GM19193 (cell line): ENCODE results near the gene CIB4.

Experiments
- POLR2A ChIP-seq: IDR thresholded peaks from 4 replicates; pipeline ENCODE4 v1.6.1; 2011; ENCODE audit not compliant: insufficient read depth, insufficient read length; ENCODE audit errors: extremely low read depth

Gene CIB4

GRCh38 chr2:26651470-26651771 is 10.3 kb upstream of the CIB4 start:
- TF ChIP-seq POLR2A, result no peak

- TF ChIP-seq POLR2A, result no peak
Observed at GRCh38 chr2:26650713-26651469, 9.7 kb upstream of the CIB4 start.

DNA sequence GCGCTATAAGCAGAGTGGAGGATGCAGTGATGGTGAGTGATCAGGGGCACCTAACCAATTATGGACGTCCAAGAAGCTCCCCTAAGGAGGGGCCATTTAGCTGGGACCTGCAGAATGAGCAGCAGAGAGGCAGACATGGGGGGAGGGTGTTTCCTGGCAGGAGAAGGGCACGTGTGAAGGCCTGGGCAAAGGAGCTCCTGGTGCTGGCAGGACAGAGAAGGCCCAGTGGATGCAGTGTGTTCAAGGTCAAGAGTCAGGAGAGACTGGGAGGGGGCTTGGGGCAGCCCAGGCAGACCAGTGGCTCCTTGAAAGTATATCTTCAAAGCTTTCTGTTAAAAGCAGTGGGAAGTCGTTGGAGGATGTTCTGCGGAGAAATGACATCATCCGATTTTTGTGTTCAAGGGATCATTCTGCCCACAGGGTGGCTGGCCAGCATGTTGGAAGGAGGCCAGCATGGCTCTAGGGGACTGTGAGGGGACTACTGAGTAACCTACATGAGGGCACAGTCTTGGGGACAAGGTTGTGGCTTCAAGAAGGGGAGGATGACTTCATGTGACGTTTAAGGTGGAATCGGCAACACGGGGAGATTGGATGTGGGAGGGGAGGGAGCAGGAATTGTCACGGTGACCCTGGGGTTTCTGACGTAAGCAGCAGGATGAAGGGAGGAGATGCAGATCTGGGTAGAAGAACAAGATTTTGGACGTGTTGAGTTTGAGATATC is 9.0 kb upstream of the CIB4 start:
- TF ChIP-seq POLR2A, result no peak

DNA sequence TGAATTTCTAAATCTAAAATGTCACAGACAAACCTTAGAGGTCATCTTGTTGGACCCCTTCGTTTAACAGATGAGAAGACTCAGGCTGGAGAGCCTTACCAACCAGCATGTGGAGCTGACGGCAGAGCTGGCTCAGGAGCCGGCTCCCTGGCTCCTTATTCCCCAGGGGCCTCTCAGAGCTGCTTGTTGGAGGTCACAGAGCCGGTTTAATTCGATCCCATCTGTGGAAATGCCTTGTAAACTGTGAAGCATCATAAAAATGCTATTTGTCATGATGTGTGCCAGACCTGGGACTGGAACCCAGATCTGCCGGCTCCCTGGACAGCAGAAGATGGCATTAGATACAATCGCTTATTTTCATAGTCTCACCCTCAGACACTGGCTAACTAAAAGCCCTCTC is 8.2 kb upstream of the CIB4 start:
- no peak for TF ChIP-seq POLR2A

GRCh38 chr2:26648516-26648915 is 7.3 kb upstream of the CIB4 start:
- no peak for TF ChIP-seq POLR2A

DNA sequence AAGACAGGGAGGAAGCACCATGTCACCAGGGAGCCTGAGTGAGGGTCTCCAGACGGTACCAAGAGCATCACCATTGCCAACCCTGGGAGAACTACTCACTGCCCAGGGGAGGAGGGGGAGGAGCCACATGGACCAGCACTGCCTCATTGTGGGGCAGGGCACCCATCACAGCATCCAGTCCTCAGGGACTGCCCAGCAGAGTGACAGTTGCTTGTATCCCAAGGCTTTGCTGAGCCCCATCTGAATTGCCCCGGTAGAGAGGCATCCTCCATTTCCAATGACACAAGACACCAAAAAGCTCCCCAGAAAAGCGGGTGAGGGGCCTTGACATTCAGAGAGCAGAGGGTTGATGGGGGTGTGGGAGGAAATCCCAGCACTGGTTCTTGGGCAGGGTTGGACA is 6.8 kb upstream of the CIB4 start:
- TF ChIP-seq POLR2A, result no peak

DNA sequence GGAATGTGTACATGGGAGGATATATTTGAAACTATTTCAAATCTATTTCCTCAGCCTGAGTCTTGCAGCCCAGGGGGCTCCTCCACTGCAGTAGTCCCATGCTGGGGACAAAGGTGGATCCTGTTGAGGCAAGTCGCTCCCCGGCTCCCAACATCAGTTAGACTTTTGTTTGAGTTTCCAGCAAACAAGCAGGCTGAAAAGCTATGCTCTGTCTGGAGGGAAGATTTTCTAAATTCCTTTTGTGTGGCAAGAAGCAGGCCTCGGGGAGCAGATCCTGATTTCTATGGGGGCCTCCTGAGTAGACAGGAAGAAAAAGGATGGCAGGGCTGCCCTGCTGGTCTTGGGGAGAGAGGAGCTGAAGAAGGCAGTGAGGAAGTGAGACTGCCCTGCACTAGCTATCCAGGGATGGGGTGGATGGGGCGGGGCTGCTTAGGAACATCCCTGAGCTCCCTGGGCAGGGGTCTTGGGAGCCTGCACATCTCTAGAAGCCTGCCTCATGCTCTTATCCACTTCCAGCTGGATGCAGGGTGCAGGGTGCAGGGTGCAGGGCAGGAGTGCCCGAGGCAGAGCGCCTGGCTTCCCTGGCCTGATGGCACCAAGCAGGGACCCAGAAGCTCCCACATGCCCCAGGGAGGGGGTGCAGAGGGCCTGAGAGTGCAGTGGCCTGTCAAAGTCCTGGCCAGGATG is 6.0 kb upstream of the CIB4 start:
- TF ChIP-seq POLR2A, result no peak

DNA sequence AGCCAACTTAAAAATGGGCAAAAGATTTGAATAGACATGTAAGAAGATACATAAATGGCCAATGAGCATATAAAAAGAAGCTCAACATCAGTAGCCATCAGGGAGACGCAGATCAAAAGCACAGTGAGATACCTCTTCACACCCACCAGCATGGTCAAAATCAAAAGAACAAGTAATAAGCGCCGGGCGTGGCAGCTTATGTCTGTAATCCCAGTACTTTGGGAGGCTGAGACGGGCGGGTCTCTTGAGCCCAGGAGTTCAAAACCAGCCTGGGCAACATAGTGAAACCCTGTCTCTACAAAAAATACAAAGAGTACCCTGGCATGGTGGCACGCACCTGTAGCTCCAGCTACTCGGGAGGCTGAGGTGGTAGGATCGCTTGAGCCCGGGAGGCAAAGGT is 4.6 kb upstream of the CIB4 start:
- TF ChIP-seq POLR2A, result no peak

DNA sequence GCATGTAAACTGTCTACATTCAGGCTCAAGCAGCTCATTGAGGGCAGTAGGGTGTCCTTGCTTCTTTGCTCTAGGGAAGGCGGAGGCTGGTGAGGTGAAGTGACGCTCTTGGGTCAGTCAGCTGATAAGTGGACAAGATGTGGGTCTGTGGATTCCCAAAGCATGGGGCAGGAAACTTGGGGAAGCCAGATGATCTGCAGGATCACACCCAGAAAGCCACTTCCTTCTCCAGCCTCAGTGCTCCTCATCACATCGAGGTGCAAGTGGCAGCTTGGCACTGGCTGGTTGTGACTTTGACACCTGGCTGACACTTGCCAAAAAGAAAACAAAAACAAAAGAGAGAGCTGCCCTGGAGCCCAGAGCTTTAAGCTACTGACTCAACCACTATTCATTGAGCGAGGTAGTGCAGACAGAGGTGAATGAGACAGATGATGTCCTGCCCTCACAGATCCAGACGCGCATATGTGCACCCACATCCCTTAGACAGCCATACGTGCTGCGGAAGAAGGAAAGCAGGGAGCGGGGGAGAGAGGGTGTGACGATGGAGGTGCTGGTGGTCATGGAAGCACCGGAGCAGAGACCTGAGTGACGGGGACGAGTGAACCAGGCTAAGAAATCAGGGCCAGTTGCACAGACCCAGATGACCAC is 3.1 kb upstream of the CIB4 start:
- no peak for TF ChIP-seq POLR2A

- TF ChIP-seq POLR2A, result no peak
Observed at GRCh38 chr2:26642429-26642828, 1.3 kb upstream of the CIB4 start.

DNA sequence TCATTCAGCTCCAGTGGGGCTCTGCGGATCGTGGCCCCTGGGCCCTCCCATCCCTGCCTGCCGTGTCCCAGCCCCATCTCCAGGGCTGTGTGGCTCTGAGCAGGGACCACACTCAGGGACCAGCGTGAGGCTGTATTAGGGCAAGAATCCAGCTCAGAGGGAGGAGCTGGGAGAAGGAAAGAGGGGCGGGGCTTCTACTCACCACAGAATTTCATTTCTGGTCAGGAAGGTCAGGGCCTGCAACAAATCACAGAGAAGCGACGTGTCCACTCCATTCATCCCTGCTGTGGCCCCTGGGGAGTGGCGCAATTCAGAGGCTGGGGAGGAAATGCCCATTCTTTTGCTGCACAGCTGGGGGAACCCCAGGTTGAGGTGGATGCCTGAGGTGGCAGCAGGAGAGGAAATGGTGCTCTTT is 828 bp downstream of the CIB4 start:
- TF ChIP-seq POLR2A, result no peak

DNA sequence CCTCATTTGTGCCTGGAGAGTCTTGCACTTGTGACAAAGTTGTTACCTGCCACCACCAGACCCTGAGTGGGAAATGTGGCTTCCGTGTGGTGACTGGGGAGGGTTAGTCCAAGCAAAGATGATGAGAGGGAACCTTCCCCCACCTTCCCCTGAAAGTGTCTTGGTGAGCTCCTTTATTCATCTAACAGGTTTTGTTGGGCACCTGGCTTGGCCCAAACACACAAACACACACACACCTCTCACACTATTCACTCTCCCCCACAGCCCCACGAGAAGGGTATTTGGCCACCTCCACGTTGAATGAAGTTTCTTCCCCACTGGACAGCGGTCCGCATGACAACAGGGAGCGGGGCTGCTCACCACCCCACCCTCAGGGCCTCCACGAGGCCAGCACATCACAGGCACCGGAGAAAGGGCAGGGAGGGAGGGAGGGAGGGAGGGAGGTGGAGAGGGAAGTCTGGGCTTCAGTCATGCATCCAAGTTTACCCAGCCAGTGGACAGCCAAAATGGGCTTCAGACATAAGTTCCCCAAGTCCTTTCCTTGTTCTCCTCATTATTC is 1.4 kb downstream of the CIB4 start:
- TF ChIP-seq POLR2A, result no peak

DNA sequence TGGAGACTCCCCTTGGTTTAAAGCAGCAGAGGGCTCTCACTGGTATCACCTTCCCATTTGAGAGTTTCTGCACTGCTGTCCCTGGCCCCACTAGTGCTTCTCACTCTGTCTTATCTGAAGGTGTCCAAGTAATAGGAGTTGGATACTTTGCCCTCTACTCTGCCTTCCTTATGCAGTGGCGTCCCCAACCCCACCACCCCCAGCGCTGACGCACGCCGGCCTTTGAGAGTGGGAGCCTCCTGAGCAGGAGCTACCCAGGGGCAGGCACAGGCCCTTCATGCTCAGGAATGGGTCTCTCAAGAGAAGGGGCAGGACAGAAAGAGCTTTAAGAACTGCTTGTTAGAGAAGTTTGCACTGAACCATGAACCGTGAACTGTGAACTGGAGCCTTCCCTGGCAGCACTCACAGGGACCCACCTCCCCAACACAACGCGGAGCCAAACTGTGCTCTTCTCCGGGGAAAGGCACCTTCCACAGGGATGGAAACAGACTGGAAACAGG is 3.3 kb downstream of the CIB4 start:
- no peak for TF ChIP-seq POLR2A

GRCh38 chr2:26636935-26637334 is 4.2 kb downstream of the CIB4 start:
- TF ChIP-seq POLR2A, result no peak

GRCh38 chr2:26635401-26635800 is 5.8 kb downstream of the CIB4 start:
- no peak for TF ChIP-seq POLR2A
